DOHH2 (cell line): ENCODE data around the gene ATP1A1.

Experiments
- H3F3A ChIP-seq: fragments of 200-600 bp; sonication (generic), shearing (Covaris generic); 2 replicates; pipeline ENCODE4 v1.6.0; 2016; ENCODE audit warnings: antibody characterized with exemption, mild to moderate bottlenecking; ENCODE audit not compliant: control insufficient read depth, insufficient read depth
- H3K27ac ChIP-seq: fragments of 200-600 bp; sonication (generic); 2 replicates; pipeline ENCODE4 v1.5.1; 2014; ENCODE audit warnings: low read depth, mild to moderate bottlenecking, low read length, moderate library complexity
- H3K27me3 ChIP-seq: fragments of 200-600 bp; sonication (generic); 2 replicates; pipeline ENCODE4 v1.6.1; 2014; ENCODE audit warnings: mild to moderate bottlenecking, low read length, mixed read lengths; ENCODE audit not compliant: control insufficient read depth
- H3K36me3 ChIP-seq: fragments of 200-600 bp; sonication (generic); 2 replicates; pipeline ENCODE4 v1.6.1; 2014; ENCODE audit warnings: mild to moderate bottlenecking, low read length, moderate library complexity, mixed read lengths; ENCODE audit not compliant: control insufficient read depth
- H3K4me1 ChIP-seq: fragments of 200-600 bp; sonication (generic); 2 replicates; pipeline ENCODE4 v1.6.1; 2014; ENCODE audit warnings: mild to moderate bottlenecking, low read length, mixed read lengths; ENCODE audit not compliant: control insufficient read depth
- H3K4me2 ChIP-seq: fragments of 200-600 bp; sonication (generic); 2 replicates; pipeline ENCODE4 v1.6.0; 2014; ENCODE audit warnings: mild to moderate bottlenecking, low read length, moderate library complexity
- H3K4me3 ChIP-seq: fragments of 200-600 bp; sonication (generic); 2 replicates; pipeline ENCODE4 v1.5.1; 2014; ENCODE audit warnings: mild to moderate bottlenecking, low read length, mixed read lengths
- H3K79me2 ChIP-seq: fragments of 200-600 bp; sonication (generic); 2 replicates; pipeline ENCODE4 v1.6.1; 2014; ENCODE audit warnings: mild to moderate bottlenecking, low read length, mixed read lengths; ENCODE audit not compliant: control insufficient read depth
- H3K9me2 ChIP-seq: fragments of 200-600 bp; sonication (generic); replicated peaks from 2 replicates; pipeline ENCODE4 v1.6.1; 2014; ENCODE audit warnings: mild to moderate bottlenecking, low read length, mixed read lengths; ENCODE audit not compliant: control insufficient read depth
- H3K9me3 ChIP-seq: fragments of 200-600 bp; sonication (generic); 2 replicates; pipeline ENCODE4 v1.6.1; 2014; ENCODE audit warnings: antibody characterized with exemption, low read length, mixed read lengths; ENCODE audit not compliant: control insufficient read depth, insufficient read depth
- H4K20me1 ChIP-seq: fragments of 200-600 bp; sonication (generic); 2 replicates; pipeline ENCODE4 v1.6.0; 2014; ENCODE audit warnings: low read depth, mild to moderate bottlenecking, antibody characterized with exemption, low read length, moderate library complexity; ENCODE audit not compliant: control insufficient read depth, insufficient read depth
- CTCF ChIP-seq: fragments of 200-600 bp; sonication (generic); IDR thresholded peaks from one replicate; pipeline ENCODE4 v1.5.1; 2014; ENCODE audit warnings: antibody characterized with exemption, mild to moderate bottlenecking, low read depth, low read length; ENCODE audit not compliant: poor library complexity, severe bottlenecking
- EZH2phosphoT487 ChIP-seq: fragments of 200-600 bp; sonication (generic); IDR thresholded peaks from 2 replicates; pipeline ENCODE4 v1.6.1; 2017; ENCODE audit warnings: borderline replicate concordance, mild to moderate bottlenecking, antibody characterized with exemption, low read length, moderate library complexity, mixed read lengths

Gene ATP1A1

GRCh38 chr1:116433275-116434257, 60.5 kb downstream of the ATP1A1 start:
- no peaks in the 10 kb centered on the region for H3K9me2 ChIP-seq
- H3K36me3 ChIP-seq = no peaks in the 10 kb centered on the region
- no peak overlapping the region for H3K27ac ChIP-seq
- 0 out of 2 replicates have a peak, but pooled peaks cover 5% of the 10 kb centered on the region for H3K27me3 ChIP-seq
- no peak overlapping the region for H3K4me2 ChIP-seq
- no peaks in the 10 kb centered on the region; the same call in 1 of the 2 replicates for H3F3A ChIP-seq
- TF ChIP-seq CTCF (no peak), EZH2phosphoT487 (no peak)
- H3K79me2 ChIP-seq = no peaks in the 10 kb centered on the region
- no peaks in the 10 kb centered on the region for H3K9me3 ChIP-seq
- no peak overlapping the region for H3K4me3 ChIP-seq
- H4K20me1 ChIP-seq = no peaks in the 10 kb centered on the region
- no peaks in the 10 kb centered on the region for H3K4me1 ChIP-seq

GRCh38 chr1:116434849-116435248, 61.8 kb downstream of the ATP1A1 start:
- TF ChIP-seq EZH2phosphoT487 (no peak), CTCF (no peak)
- Histone ChIP-seq H3K4me2 (no peak overlapping the region), H3K36me3 (no peaks in the 10 kb centered on the region), H3K27ac (no peak overlapping the region), H3K4me3 (no peak overlapping the region), H3K4me1 (no peaks in the 10 kb centered on the region), H3K79me2 (no peaks in the 10 kb centered on the region), H3K27me3 (0 out of 2 replicates have a peak, but pooled peaks cover 3% of the 10 kb centered on the region), H3K9me2 (no peaks in the 10 kb centered on the region), H3K9me3 (no peaks in the 10 kb centered on the region), H4K20me1 (no peaks in the 10 kb centered on the region), H3F3A (no peaks in the 10 kb centered on the region; the same call in 1 of the 2 replicates)

DNA sequence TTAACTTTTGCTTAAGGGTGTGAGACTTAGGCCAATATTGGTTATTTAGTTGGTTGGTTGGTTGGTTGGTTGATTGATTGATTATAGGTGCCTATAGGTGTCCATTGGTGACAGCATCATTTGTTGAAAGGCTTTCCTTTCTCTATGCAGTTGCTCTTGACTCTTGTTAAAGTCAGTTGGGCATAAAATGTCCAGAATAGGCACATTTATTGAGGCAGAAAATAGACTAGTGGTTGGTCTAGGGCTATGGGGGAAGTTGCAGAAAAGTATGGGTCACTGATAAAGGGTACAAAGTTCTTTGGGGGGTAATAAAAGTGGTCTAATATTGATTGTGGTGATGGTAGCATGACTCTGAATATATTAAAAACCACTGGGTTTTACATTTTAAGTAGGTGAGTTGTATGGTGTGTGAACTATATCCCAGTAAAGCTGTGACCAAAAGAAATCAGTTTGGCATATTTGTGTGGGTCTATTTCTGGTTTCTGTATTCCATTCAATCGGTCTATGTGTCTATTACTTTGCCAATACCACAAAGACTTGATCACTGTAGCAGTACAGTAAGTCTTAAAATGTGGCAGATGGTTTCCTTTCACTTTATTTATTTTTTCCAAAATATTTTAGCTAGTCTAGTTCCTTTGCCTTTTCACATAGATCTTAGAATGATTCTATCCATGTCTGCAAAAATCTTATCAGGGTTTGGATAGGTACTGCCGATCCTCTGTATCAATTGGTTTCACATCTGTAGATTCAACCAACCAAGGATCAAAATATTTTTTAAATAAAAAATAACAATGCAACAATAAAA, 63.0 kb downstream of the ATP1A1 start:
- H3K36me3 ChIP-seq = no peaks in the 10 kb centered on the region
- H3F3A ChIP-seq = no peaks in the 10 kb centered on the region; the same call in 1 of the 2 replicates
- H3K79me2 ChIP-seq = no peaks in the 10 kb centered on the region
- peaks cover 3% of the 10 kb centered on the region; the same call in 1 of the 2 replicates for H3K27me3 ChIP-seq
- H3K9me3 ChIP-seq = no peaks in the 10 kb centered on the region
- no peak overlapping the region for H3K4me3 ChIP-seq
- no peaks in the 10 kb centered on the region for H3K4me1 ChIP-seq
- H3K4me2 ChIP-seq = no peak overlapping the region
- no peaks in the 10 kb centered on the region for H4K20me1 ChIP-seq
- TF ChIP-seq EZH2phosphoT487 (no peak), CTCF (no peak)
- no peak overlapping the region for H3K27ac ChIP-seq
- H3K9me2 ChIP-seq = no peaks in the 10 kb centered on the region
